ENCODE measurements around the gene PACRG. TPM values are rescaled to one million over a fixed set of nuclear protein-coding genes. Genes with fewer than 3 reads are reported as not detected.

Gene PACRG
- polyA plus RNA-seq, 3 donors = not detected

DNA sequence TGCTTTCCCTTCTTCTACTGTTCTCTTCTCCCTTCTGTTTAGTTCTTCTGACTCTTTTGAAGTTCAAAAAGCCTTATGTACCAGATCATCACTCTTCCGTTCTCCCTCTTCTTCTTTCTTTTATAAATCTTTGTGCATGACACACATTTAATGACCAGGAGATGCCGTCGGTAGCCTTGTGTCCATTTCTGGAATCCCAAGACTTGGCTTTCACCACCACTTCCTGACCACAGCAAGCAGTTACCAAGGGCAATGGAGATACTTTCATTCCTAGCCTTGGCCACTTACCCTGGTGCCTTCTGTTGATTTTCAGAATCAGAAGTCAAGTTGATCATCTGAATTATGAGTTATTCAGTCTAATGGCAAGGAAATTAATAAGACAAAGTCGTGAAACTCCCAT lies 418.3 kb downstream of the PACRG start:
- H2AFZ ChIP-seq (ENCODE audit: insufficient read depth, low read depth, low read length, poor library complexity, severe bottlenecking) = no peak overlapping the region
- DNase-seq = no peak
- no peak overlapping the region for H3K9ac ChIP-seq (ENCODE audit: insufficient read depth, low read length, poor library complexity, severe bottlenecking)
- H3K79me2 ChIP-seq (ENCODE audit: insufficient read depth, low read length) = no peaks in the 10 kb centered on the region
- Mint-ChIP-seq H3K27me3 (ENCODE audit: low read depth in 3 of 3) (peaks cover 5 to 18% (median 18%) of the 10 kb centered on the region in 3 donors), H3K36me3 (no peaks in the 10 kb centered on the region), H3K9me3 (peaks cover 5 to 12% (median 9%) of the 10 kb centered on the region in 7 donors), H3K4me3 (no peak overlapping the region), H3K4me1 (peaks cover 3% of the 10 kb centered on the region), H3K27ac (no peak overlapping the region)
- H3K4me2 ChIP-seq (replicated peaks; ENCODE audit: extremely low read depth, low read length, poor library complexity, severe bottlenecking) = no peak overlapping the region
- no peak overlapping the region for H3K4me3 ChIP-seq (replicated peaks in 1 of 3; ENCODE audit: low read depth in 2 of 3, low read length in 3 of 3)
- 84% methylated on average over 3 of the region's 4 CpGs for WGBS (ENCODE audit: insufficient coverage)
- no peaks in the 10 kb centered on the region for H3K36me3 ChIP-seq (replicated peaks in 1 of 2; ENCODE audit: control insufficient read depth in 1 of 2, insufficient read depth in 2 of 2, low read length in 2 of 2)
- H3K27me3 ChIP-seq (ENCODE audit: control insufficient read depth in 2 of 2, insufficient read depth in 2 of 2, low read length in 2 of 2) = peaks cover 0 to 4% of the 10 kb centered on the region in 2 donors
- peaks cover 0 to 11% of the 10 kb centered on the region in 2 donors for H3K9me3 ChIP-seq (replicated peaks in 1 of 2; ENCODE audit: control insufficient read depth in 1 of 2, insufficient read depth in 1 of 2, low read length in 2 of 2)
- no peaks in the 10 kb centered on the region for H4K20me1 ChIP-seq (ENCODE audit: insufficient read depth, low read length)
- TF ChIP-seq, protein P1, sequence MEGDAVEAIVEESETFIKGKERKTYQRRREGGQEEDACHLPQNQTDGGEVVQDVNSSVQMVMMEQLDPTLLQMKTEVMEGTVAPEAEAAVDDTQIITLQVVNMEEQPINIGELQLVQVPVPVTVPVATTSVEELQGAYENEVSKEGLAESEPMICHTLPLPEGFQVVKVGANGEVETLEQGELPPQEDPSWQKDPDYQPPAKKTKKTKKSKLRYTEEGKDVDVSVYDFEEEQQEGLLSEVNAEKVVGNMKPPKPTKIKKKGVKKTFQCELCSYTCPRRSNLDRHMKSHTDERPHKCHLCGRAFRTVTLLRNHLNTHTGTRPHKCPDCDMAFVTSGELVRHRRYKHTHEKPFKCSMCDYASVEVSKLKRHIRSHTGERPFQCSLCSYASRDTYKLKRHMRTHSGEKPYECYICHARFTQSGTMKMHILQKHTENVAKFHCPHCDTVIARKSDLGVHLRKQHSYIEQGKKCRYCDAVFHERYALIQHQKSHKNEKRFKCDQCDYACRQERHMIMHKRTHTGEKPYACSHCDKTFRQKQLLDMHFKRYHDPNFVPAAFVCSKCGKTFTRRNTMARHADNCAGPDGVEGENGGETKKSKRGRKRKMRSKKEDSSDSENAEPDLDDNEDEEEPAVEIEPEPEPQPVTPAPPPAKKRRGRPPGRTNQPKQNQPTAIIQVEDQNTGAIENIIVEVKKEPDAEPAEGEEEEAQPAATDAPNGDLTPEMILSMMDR (IDR thresholded peaks at IDR 0.05) = no peak
- no peak overlapping the region for H3K27ac ChIP-seq (ENCODE audit: low read depth in 1 of 2, low read length in 2 of 2)
- intact Hi-C loops (cut with micrococcal nuclease) = no loop called here
- no peaks in the 10 kb centered on the region for H3K4me1 ChIP-seq (ENCODE audit: control insufficient read depth in 1 of 2, insufficient read depth in 2 of 2, low read length in 2 of 2)

DNA sequence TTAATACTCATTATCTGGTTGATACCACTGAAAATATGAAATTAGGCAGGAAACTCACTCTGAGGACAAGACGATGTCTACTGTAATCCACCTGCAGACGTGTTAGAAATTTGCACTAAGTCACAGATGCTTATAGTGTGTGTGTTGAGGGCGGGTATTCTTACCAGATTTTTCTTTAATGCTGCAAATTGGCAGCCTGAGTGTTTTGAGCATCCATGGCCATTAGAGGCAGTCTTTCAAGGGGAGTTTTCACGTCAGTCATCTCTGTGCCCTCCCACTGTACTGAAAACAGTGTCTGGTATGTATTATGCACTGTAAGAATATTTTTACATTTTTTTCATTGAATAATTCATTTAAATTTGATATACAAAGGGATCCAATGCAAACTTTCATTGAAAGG lies 420.2 kb downstream of the PACRG start:
- Mint-ChIP-seq H3K9me3 (peaks cover 5 to 14% (median 9%) of the 10 kb centered on the region in 7 donors), H3K27ac (no peak overlapping the region), H3K4me3 (no peak overlapping the region), H3K27me3 (ENCODE audit: low read depth in 3 of 3) (peaks cover 5 to 20% (median 17%) of the 10 kb centered on the region in 3 donors), H3K36me3 (no peaks in the 10 kb centered on the region), H3K4me1 (peaks cover 3% of the 10 kb centered on the region)
- 83% methylated on average over 1 of the region's 4 CpGs for WGBS (ENCODE audit: insufficient coverage)
- H3K4me1 ChIP-seq (ENCODE audit: control insufficient read depth in 1 of 2, insufficient read depth in 2 of 2, low read length in 2 of 2) = no peaks in the 10 kb centered on the region
- peaks cover 0 to 11% of the 10 kb centered on the region in 2 donors for H3K9me3 ChIP-seq (replicated peaks in 1 of 2; ENCODE audit: control insufficient read depth in 1 of 2, insufficient read depth in 1 of 2, low read length in 2 of 2)
- no peaks in the 10 kb centered on the region for H4K20me1 ChIP-seq (ENCODE audit: insufficient read depth, low read length)
- DNase-seq = no peak
- H3K27ac ChIP-seq (ENCODE audit: low read depth in 1 of 2, low read length in 2 of 2) = no peak overlapping the region
- no peak overlapping the region for H3K4me3 ChIP-seq (replicated peaks in 1 of 3; ENCODE audit: low read depth in 2 of 3, low read length in 3 of 3)
- TF ChIP-seq, protein P1 (IDR thresholded peaks at IDR 0.05) = no peak
- no peaks in the 10 kb centered on the region for H3K79me2 ChIP-seq (ENCODE audit: insufficient read depth, low read length)
- peaks cover 0 to 4% of the 10 kb centered on the region in 2 donors for H3K27me3 ChIP-seq (ENCODE audit: control insufficient read depth in 2 of 2, insufficient read depth in 2 of 2, low read length in 2 of 2)
- no peaks in the 10 kb centered on the region for H3K36me3 ChIP-seq (replicated peaks in 1 of 2; ENCODE audit: control insufficient read depth in 1 of 2, insufficient read depth in 2 of 2, low read length in 2 of 2)
- no peak overlapping the region for H3K9ac ChIP-seq (ENCODE audit: insufficient read depth, low read length, poor library complexity, severe bottlenecking)
- no peak overlapping the region for H2AFZ ChIP-seq (ENCODE audit: insufficient read depth, low read depth, low read length, poor library complexity, severe bottlenecking)
- no peak overlapping the region for H3K4me2 ChIP-seq (replicated peaks; ENCODE audit: extremely low read depth, low read length, poor library complexity, severe bottlenecking)
- intact Hi-C loops (cut with micrococcal nuclease) = no loop called here
